Parathyroid adenoma (tissue), 2 donors: Measurements from ENCODE around the gene ABLIM2.
A peak's percentile ranks its signal among the peaks of the same experiment; 100 is the strongest.

Experiments
- H2AFZ ChIP-seq: fragments of 300-600 bp; sonication (generic); one replicate; pipeline ENCODE4 v1.7.0; 2017; ENCODE audit warnings: antibody characterized with exemption, mild to moderate bottlenecking
- H3K27ac ChIP-seq: fragments of 300-600 bp; sonication (generic); one replicate; pipeline ENCODE4 v1.7.0; 2017
- H3K27me3 ChIP-seq: fragments of 300-600 bp; sonication (generic); one replicate; pipeline ENCODE4 v1.7.0; 2017; ENCODE audit warnings: low read length; ENCODE audit not compliant: control insufficient read depth, insufficient read depth
- H3K36me3 ChIP-seq: fragments of 300-600 bp; sonication (generic); one replicate; pipeline ENCODE4 v1.7.0; 2017; ENCODE audit warnings: low read length; ENCODE audit not compliant: control insufficient read depth, insufficient read depth
- H3K4me1 ChIP-seq: fragments of 300-600 bp; sonication (generic); one replicate; pipeline ENCODE4 v1.7.0; 2017; ENCODE audit warnings: control low read depth
- H3K4me2 ChIP-seq: fragments of 300-600 bp; sonication (generic); one replicate; pipeline ENCODE4 v1.7.0; 2017; ENCODE audit warnings: low read length
- H3K4me3 ChIP-seq: fragments of 300-600 bp; sonication (generic); one replicate; pipeline ENCODE4 v1.7.0; 2017; ENCODE audit warnings: low read depth, low read length
- H3K79me2 ChIP-seq: fragments of 300-600 bp; sonication (generic); one replicate; pipeline ENCODE4 v1.7.0; 2017; ENCODE audit warnings: control low read depth
- H3K9ac ChIP-seq: fragments of 300-600 bp; sonication (generic); one replicate; pipeline ENCODE4 v1.7.0; 2017; ENCODE audit warnings: mild to moderate bottlenecking
- H3K9me3 ChIP-seq: fragments of 300-600 bp; sonication (generic); one replicate; pipeline ENCODE4 v1.7.0; 2017; ENCODE audit warnings: low read length; ENCODE audit not compliant: control insufficient read depth
- TF ChIP-seq, protein P1 (sequence below): fragments of 300-600 bp; sonication (generic); IDR thresholded peaks from one replicate; pipeline ENCODE4 v1.7.0; 2017; ENCODE audit warnings: antibody characterized with exemption, mild to moderate bottlenecking
- donor health status: primary hyperparathyroidism.

ABLIM2 gene

DNA sequence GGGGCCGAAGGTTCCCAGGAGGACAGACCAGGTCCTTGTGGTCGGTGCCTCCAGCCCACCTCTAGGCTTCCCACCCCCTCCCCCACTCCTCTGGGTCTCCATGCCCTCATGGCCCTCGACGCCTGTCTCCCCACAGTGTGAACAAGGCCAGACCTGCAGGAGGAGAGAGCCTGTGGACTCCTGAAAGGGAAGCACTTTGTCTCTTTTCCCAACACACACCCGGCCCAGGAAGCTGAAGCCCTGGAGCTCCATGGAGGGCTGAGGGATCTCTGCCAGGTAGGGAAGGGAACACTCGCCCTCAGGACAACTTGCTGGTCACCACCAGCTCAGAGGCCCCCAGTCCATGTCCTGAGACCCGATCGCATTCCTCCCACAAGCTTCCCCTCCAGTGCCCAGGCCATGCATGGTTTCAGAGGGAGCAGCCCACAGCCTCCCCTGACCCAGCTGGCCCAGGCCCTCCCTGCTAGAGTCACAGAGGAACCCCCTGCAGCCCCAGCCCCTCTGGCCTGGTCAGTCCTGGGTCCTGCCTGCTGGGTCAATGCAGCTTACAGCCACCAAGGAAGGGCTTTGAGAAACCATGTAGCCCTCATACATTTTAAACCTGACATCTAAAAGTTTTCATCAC lies 60.8 kb downstream of the ABLIM2 start:
- TF ChIP-seq, protein P1, sequence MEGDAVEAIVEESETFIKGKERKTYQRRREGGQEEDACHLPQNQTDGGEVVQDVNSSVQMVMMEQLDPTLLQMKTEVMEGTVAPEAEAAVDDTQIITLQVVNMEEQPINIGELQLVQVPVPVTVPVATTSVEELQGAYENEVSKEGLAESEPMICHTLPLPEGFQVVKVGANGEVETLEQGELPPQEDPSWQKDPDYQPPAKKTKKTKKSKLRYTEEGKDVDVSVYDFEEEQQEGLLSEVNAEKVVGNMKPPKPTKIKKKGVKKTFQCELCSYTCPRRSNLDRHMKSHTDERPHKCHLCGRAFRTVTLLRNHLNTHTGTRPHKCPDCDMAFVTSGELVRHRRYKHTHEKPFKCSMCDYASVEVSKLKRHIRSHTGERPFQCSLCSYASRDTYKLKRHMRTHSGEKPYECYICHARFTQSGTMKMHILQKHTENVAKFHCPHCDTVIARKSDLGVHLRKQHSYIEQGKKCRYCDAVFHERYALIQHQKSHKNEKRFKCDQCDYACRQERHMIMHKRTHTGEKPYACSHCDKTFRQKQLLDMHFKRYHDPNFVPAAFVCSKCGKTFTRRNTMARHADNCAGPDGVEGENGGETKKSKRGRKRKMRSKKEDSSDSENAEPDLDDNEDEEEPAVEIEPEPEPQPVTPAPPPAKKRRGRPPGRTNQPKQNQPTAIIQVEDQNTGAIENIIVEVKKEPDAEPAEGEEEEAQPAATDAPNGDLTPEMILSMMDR, result no peak
- Histone ChIP-seq H2AFZ (no peak overlapping the region), H3K9ac (no peak overlapping the region), H3K4me2 (no peak overlapping the region), H3K36me3 (no peaks in the 10 kb centered on the region), H3K27me3 (no peaks in the 10 kb centered on the region), H3K9me3 (no peaks in the 10 kb centered on the region), H3K27ac (peak overlapping the region; percentile 56), H3K4me3 (no peak overlapping the region), H3K4me1 (no peaks in the 10 kb centered on the region), H3K79me2 (no peaks in the 10 kb centered on the region)

- Histone ChIP-seq H3K36me3 (no peaks in the 10 kb centered on the region), H3K79me2 (no peaks in the 10 kb centered on the region), H3K9ac (no peak overlapping the region), H3K4me2 (no peak overlapping the region), H3K9me3 (no peaks in the 10 kb centered on the region), H3K4me3 (no peak overlapping the region), H3K27ac (peak overlapping the region; percentile 56), H2AFZ (no peak overlapping the region), H3K4me1 (no peaks in the 10 kb centered on the region), H3K27me3 (no peaks in the 10 kb centered on the region)
- TF ChIP-seq, protein P1, result no peak
These were observed 61.5 kb downstream of the ABLIM2 start for GRCh38 chr4:8097141-8097541.

DNA sequence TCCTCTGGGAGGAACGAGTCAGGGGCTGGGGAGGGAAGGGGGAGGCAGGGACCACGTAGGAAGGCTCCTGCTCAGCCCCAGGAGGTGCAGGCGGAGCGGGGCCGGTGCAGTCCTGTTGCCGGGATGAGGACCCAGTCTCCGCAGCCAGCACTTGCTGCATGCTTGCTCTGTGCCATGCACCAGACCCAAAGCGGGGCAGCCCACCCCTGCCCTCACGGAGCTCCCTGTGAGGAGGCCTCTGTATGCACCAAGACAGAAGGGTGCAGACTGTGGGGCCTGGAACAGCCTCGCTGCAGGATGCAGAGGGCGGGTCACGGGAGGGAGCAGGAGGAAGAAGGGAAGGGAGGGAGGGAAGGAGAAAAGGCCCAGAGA lies 61.9 kb downstream of the ABLIM2 start:
- Histone ChIP-seq H3K9ac (no peak overlapping the region), H2AFZ (no peak overlapping the region), H3K9me3 (no peaks in the 10 kb centered on the region), H3K79me2 (no peaks in the 10 kb centered on the region), H3K4me3 (no peak overlapping the region), H3K4me1 (no peaks in the 10 kb centered on the region), H3K27me3 (no peaks in the 10 kb centered on the region), H3K36me3 (no peaks in the 10 kb centered on the region), H3K4me2 (no peak overlapping the region), H3K27ac (peak overlapping the region; percentile 56)
- TF ChIP-seq, protein P1, result no peak

DNA sequence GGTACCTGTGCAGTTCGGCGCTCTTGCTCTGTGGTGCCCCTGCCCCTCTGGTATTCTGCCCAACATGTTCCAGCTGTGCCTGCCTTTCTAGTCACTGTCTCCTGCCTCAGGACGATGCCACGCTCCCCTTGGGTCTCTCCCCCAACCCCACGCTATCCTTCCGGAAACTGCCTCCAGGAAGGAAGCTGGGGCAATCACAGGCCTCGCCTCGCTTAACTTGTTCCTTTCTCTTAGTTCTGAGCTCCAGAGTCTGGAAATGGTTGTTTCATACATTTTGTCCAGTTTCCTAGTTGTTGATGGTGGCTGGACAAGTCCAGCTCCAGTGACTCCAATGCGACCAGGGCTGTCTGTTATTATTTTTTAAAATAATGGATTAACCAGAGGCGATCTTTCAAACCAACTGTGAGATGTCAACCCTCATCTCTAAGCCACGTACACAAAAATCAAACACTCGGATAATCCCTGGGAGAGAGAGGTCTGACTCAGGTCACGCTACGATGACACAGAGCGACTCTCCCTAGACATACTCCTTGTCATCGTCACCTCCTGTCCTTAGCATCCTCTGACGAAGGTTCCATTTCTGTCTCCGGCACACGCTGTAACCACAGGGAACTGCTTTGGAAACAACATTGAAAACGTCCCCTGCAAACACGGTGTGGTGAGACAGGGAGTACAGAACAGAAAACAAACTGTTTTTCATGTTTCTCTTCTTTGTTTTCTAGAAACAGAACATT lies 62.5 kb downstream of the ABLIM2 start:
- no peaks in the 10 kb centered on the region for H3K36me3 ChIP-seq
- H3K4me1 ChIP-seq, result no peaks in the 10 kb centered on the region
- no peaks in the 10 kb centered on the region for H3K9me3 ChIP-seq
- no peak overlapping the region for H3K9ac ChIP-seq
- no peaks in the 10 kb centered on the region for H3K27me3 ChIP-seq
- no peak overlapping the region for H2AFZ ChIP-seq
- H3K79me2 ChIP-seq, result no peaks in the 10 kb centered on the region
- peak overlapping the region; percentile 45 for H3K27ac ChIP-seq
- no peak overlapping the region for H3K4me2 ChIP-seq
- TF ChIP-seq, protein P1, result no peak
- H3K4me3 ChIP-seq, result no peak overlapping the region
